GM12878 (cell line): ENCODE results near the gene ITIH1. TPM values are rescaled to one million over a fixed set of nuclear protein-coding genes. Genes with fewer than 3 reads are reported as not detected.

Experiments used
- BMI1 ChIP-seq: fragments of 450-650 bp; IDR thresholded peaks from 2 replicates; pipeline ENCODE4 v1.6.1; 2016; ENCODE audit warnings: mild to moderate bottlenecking, moderate library complexity, borderline replicate concordance
- CBX3 ChIP-seq: fragments of 200-600 bp; sonication (generic); IDR thresholded peaks from 2 replicates; pipeline ENCODE4 v1.6.1; 2016; ENCODE audit warnings: low read depth, borderline replicate concordance
- EZH2 ChIP-seq: IDR thresholded peaks from 2 replicates; pipeline ENCODE4 v1.6.1; 2012; ENCODE audit warnings: low read depth, mild to moderate bottlenecking, control low read depth, inconsistent platforms, low read length, borderline replicate concordance; ENCODE audit not compliant: control insufficient read depth
- FOXK2 ChIP-seq: fragments of 450-650 bp; IDR thresholded peaks from 2 replicates; pipeline ENCODE4 v1.6.1; 2017; ENCODE audit warnings: mild to moderate bottlenecking, moderate library complexity
- GABPA ChIP-seq: IDR thresholded peaks from 2 replicates; pipeline ENCODE4 v1.6.1; 2014; ENCODE audit warnings: antibody characterized with exemption, low read depth, mild to moderate bottlenecking, inconsistent platforms
- HDAC2 ChIP-seq: fragments of 200-600 bp; sonication (generic); IDR thresholded peaks from 2 replicates; pipeline ENCODE4 v1.6.1; 2017
- HDAC6 ChIP-seq: fragments of 200-600 bp; sonication (generic); IDR thresholded peaks from one replicate; pipeline ENCODE4 v1.8.0; 2017; ENCODE audit warnings: antibody characterized with exemption; ENCODE audit not compliant: unreplicated experiment
- JUNB ChIP-seq: IDR thresholded peaks from 2 replicates; pipeline ENCODE4 v1.6.1; 2016; ENCODE audit warnings: antibody characterized with exemption, mild to moderate bottlenecking
- KAT2A ChIP-seq: conservative IDR thresholded peaks from 2 replicates; pipeline ENCODE4 v1.6.1; 2011; ENCODE audit warnings: low read depth, low read length; ENCODE audit not compliant: control insufficient read depth
- MYC ChIP-seq: IDR thresholded peaks from 2 replicates; pipeline ENCODE4 v1.6.1; 2011; ENCODE audit warnings: mild to moderate bottlenecking, low read length, moderate library complexity, inconsistent platforms; ENCODE audit not compliant: insufficient read depth, insufficient replicate concordance, insufficient read length, severe bottlenecking
- RFX5 ChIP-seq: IDR thresholded peaks from 2 replicates; pipeline ENCODE4 v1.6.1; 2011; ENCODE audit warnings: low read depth, low read length, improper control_type of control experiment
- SIN3A ChIP-seq: IDR thresholded peaks from 2 replicates; pipeline ENCODE4 v1.6.1; 2012; ENCODE audit warnings: low read depth, low read length, improper control_type of control experiment
- SREBF2 ChIP-seq: IDR thresholded peaks from 2 replicates; pipeline ENCODE4 v1.6.1; 2012; ENCODE audit warnings: mild to moderate bottlenecking, low read length
- WRNIP1 ChIP-seq: IDR thresholded peaks from 2 replicates; pipeline ENCODE4 v1.6.1; 2011; ENCODE audit warnings: low read depth, low read length, improper control_type of control experiment, borderline replicate concordance
- ZNF24 ChIP-seq: fragments of 450-650 bp; IDR thresholded peaks from 2 replicates; pipeline ENCODE4 v1.6.1; 2017; ENCODE audit warnings: antibody characterized with exemption, mild to moderate bottlenecking
- polyA plus RNA-seq, 11 experiments: library from polyadenylated mRNA; depleted of rRNA in 4 of 11; unstranded in 6 of 11; stranded (reverse) in 5 of 11; fragments of >200 nt; fragmentation: Nextera tagmentation in 4 of 11; fragmentation: Illumina TruSeq in 1 of 11; extraction: Ambion mirVana in 4 of 11; extraction: Trizol in 1 of 11; gene quantifications; 1 replicate in 1 of 11; 2 replicates in 10 of 11; pipeline versions ENCODE4 v1.2.1 to v1.2.3, GENCODE V29; 2011 to 2016; ENCODE audit warnings: inconsistent platforms in 2 of 11, missing spikeins in 2 of 11, low read depth in 1 of 11
- total RNA-seq, 4 experiments: library from RNA; depleted of rRNA in 3 of 4; stranded (reverse); fragments of >200 nt in 3 of 4; fragmentation: Illumina TruSeq in 1 of 4; extraction: Trizol in 1 of 4; gene quantifications; 2 replicates each; pipeline versions ENCODE4 v1.2.1 to v1.2.3, GENCODE V29; 2013 to 2021
- TF ChIP-seq, protein P1 (sequence below): fragments of 450-650 bp; IDR thresholded peaks from 2 replicates; pipeline ENCODE4 v1.6.1; 2017; ENCODE audit warnings: low read depth, mild to moderate bottlenecking, moderate library complexity
- TF ChIP-seq, protein P2 (sequence below): fragments of 450-650 bp; IDR thresholded peaks from 2 replicates; pipeline ENCODE4 v1.6.1; 2016; ENCODE audit warnings: mild to moderate bottlenecking
- TF ChIP-seq, protein P3 (sequence below): IDR thresholded peaks from 2 replicates; pipeline ENCODE4 v1.6.1; 2011; ENCODE audit warnings: borderline replicate concordance, low read depth, mild to moderate bottlenecking, moderate library complexity, low read length; ENCODE audit not compliant: insufficient read depth, poor library complexity, severe bottlenecking
- TF ChIP-seq, protein P4 (sequence below): fragments of 450-650 bp; IDR thresholded peaks from 2 replicates; pipeline ENCODE4 v1.6.1; 2017; ENCODE audit warnings: mild to moderate bottlenecking, low read depth, inconsistent platforms; ENCODE audit not compliant: poor library complexity, severe bottlenecking
- TF ChIP-seq, protein P5 (sequence below): IDR thresholded peaks from 2 replicates; pipeline ENCODE4 v1.6.1; 2011; ENCODE audit warnings: low read depth, mild to moderate bottlenecking, low read length, moderate library complexity, borderline replicate concordance; ENCODE audit errors: extremely low read depth
- TF ChIP-seq, protein P6 (sequence below): fragments of 450-650 bp; IDR thresholded peaks from 2 replicates; pipeline ENCODE4 v1.6.1; 2017; ENCODE audit warnings: mild to moderate bottlenecking

Gene ITIH1
- total and polyA plus RNA-seq, 10 of the 15 experiments (the other 5 are each of a cell fraction or from before 2014, with no cell fraction given): 0.33 to 0.64 (median 0.44) TPM; not detected in 7

DNA sequence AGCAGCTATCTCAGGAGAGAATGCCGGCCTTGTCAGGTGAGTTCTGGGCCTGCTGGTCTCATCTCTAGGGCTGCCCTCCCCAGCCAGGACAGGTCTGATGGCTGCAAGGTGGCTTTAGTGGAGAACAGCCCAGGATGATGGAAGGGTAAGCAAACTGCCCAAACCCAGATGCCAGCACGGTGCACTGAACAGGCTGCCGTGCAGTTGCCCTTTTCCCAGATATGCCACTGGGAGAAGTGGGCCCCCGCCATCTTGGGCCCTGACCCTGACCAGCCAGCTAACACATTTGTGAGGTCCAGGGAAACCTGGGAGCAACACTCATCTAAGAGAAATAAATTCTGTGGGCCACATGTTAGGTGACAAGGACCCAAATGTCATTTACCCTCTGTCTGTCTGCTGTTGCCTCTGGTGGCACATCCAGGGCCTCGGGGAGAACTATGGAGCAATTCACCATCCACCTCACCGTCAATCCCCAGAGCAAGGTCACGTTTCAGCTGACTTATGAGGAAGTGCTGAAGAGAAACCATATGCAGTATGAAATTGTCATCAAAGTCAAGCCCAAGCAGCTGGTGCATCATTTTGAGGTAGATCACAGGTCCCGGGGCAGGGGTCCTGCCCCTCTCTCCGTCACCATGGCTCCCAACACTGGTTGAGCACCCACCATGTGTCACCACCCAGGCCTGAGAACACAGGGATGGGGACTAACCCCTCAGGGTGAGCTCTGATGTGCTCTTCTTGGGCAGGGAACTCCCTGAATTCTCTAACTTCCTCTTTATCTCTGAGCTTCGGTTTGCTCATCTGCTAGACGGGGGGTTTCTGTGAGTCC, 1.8 kb downstream of the ITIH1 start (continued):
- TF ChIP-seq, protein P1, sequence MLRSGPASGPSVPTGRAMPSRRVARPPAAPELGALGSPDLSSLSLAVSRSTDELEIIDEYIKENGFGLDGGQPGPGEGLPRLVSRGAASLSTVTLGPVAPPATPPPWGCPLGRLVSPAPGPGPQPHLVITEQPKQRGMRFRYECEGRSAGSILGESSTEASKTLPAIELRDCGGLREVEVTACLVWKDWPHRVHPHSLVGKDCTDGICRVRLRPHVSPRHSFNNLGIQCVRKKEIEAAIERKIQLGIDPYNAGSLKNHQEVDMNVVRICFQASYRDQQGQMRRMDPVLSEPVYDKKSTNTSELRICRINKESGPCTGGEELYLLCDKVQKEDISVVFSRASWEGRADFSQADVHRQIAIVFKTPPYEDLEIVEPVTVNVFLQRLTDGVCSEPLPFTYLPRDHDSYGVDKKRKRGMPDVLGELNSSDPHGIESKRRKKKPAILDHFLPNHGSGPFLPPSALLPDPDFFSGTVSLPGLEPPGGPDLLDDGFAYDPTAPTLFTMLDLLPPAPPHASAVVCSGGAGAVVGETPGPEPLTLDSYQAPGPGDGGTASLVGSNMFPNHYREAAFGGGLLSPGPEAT: peak; percentile 95
- TF ChIP-seq KAT2A (no peak), GABPA (no peak), MYC (no peak), EZH2 (no peak), SIN3A (no peak), RFX5 (no peak), SREBF2 (no peak), FOXK2 (no peak), HDAC6 (no peak), JUNB (no peak), HDAC2 (no peak), WRNIP1 (no peak), CBX3 (no peak), BMI1 (no peak), ZNF24 (no peak)
- TF ChIP-seq, protein P2, sequence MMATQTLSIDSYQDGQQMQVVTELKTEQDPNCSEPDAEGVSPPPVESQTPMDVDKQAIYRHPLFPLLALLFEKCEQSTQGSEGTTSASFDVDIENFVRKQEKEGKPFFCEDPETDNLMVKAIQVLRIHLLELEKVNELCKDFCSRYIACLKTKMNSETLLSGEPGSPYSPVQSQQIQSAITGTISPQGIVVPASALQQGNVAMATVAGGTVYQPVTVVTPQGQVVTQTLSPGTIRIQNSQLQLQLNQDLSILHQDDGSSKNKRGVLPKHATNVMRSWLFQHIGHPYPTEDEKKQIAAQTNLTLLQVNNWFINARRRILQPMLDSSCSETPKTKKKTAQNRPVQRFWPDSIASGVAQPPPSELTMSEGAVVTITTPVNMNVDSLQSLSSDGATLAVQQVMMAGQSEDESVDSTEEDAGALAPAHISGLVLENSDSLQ: peak; percentile 24; the same call in 1 of the 2 replicates
- TF ChIP-seq, protein P3, sequence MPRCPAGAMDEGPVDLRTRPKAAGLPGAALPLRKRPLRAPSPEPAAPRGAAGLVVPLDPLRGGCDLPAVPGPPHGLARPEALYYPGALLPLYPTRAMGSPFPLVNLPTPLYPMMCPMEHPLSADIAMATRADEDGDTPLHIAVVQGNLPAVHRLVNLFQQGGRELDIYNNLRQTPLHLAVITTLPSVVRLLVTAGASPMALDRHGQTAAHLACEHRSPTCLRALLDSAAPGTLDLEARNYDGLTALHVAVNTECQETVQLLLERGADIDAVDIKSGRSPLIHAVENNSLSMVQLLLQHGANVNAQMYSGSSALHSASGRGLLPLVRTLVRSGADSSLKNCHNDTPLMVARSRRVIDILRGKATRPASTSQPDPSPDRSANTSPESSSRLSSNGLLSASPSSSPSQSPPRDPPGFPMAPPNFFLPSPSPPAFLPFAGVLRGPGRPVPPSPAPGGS: no peak
- TF ChIP-seq, protein P4, sequence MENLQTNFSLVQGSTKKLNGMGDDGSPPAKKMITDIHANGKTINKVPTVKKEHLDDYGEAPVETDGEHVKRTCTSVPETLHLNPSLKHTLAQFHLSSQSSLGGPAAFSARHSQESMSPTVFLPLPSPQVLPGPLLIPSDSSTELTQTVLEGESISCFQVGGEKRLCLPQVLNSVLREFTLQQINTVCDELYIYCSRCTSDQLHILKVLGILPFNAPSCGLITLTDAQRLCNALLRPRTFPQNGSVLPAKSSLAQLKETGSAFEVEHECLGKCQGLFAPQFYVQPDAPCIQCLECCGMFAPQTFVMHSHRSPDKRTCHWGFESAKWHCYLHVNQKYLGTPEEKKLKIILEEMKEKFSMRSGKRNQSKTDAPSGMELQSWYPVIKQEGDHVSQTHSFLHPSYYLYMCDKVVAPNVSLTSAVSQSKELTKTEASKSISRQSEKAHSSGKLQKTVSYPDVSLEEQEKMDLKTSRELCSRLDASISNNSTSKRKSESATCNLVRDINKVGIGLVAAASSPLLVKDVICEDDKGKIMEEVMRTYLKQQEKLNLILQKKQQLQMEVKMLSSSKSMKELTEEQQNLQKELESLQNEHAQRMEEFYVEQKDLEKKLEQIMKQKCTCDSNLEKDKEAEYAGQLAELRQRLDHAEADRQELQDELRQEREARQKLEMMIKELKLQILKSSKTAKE: peak; percentile 71
- TF ChIP-seq, protein P5, sequence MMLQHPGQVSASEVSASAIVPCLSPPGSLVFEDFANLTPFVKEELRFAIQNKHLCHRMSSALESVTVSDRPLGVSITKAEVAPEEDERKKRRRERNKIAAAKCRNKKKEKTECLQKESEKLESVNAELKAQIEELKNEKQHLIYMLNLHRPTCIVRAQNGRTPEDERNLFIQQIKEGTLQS: no peak
- TF ChIP-seq, protein P6, sequence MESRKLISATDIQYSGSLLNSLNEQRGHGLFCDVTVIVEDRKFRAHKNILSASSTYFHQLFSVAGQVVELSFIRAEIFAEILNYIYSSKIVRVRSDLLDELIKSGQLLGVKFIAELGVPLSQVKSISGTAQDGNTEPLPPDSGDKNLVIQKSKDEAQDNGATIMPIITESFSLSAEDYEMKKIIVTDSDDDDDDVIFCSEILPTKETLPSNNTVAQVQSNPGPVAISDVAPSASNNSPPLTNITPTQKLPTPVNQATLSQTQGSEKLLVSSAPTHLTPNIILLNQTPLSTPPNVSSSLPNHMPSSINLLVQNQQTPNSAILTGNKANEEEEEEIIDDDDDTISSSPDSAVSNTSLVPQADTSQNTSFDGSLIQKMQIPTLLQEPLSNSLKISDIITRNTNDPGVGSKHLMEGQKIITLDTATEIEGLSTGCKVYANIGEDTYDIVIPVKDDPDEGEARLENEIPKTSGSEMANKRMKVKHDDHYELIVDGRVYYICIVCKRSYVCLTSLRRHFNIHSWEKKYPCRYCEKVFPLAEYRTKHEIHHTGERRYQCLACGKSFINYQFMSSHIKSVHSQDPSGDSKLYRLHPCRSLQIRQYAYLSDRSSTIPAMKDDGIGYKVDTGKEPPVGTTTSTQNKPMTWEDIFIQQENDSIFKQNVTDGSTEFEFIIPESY: no peak
